GM23338 (cell line): ENCODE data around the gene CDC42BPA. TPM values are rescaled to one million over a fixed set of nuclear protein-coding genes. Genes with fewer than 3 reads are reported as not detected.

ENCODE experiments used
- ATAC-seq: fragments of 200-7000 bp; cut with Tn5 transposase; 3 replicates; pipeline ENCODE4 v1.9.1; 2020
- DNase-seq: peaks from one replicate; pipeline ENCODE4 v3.0.0-alpha.2; 2015; ENCODE audit warnings: low spot score
- H2AFZ ChIP-seq: fragments of 200-600 bp; sonication (generic); 2 replicates; pipeline ENCODE4 v1.8.0; 2016; ENCODE audit warnings: antibody characterized with exemption, mild to moderate bottlenecking, moderate library complexity
- H3F3A ChIP-seq: fragments of 200-600 bp; sonication (generic); replicated peaks from 2 replicates; pipeline ENCODE4 v1.8.0; 2017; ENCODE audit warnings: antibody characterized with exemption, mixed run types, low read depth
- H3K27ac ChIP-seq: fragments of 200-600 bp; sonication (generic); 2 replicates; pipeline ENCODE4 v1.6.1; 2016; ENCODE audit warnings: low read depth
- H3K27me3 ChIP-seq: fragments of 200-600 bp; sonication (generic); 2 replicates; pipeline ENCODE4 v1.8.0; 2016; ENCODE audit warnings: mild to moderate bottlenecking, mixed run types, moderate library complexity; ENCODE audit not compliant: insufficient read depth
- H3K36me3 ChIP-seq: fragments of 200-600 bp; sonication (generic); 2 replicates; pipeline ENCODE4 v1.8.0; 2016; ENCODE audit warnings: mild to moderate bottlenecking; ENCODE audit not compliant: insufficient read depth
- H3K4me1 ChIP-seq: fragments of 200-600 bp; sonication (generic); 2 replicates; pipeline ENCODE4 v1.8.0; 2016; ENCODE audit warnings: mild to moderate bottlenecking, moderate library complexity; ENCODE audit not compliant: insufficient read depth
- H3K4me2 ChIP-seq: fragments of 200-600 bp; sonication (generic); 2 replicates; pipeline ENCODE4 v1.7.1; 2017; ENCODE audit warnings: mixed run types
- H3K4me3 ChIP-seq: fragments of 200-600 bp; sonication (generic); 2 replicates; pipeline ENCODE4 v1.6.1; 2016; ENCODE audit warnings: mixed run types
- H3K79me2 ChIP-seq: fragments of 200-600 bp; sonication (generic); replicated peaks from 2 replicates; pipeline ENCODE4 v1.8.0; 2017; ENCODE audit warnings: mild to moderate bottlenecking; ENCODE audit not compliant: insufficient read depth
- H3K9me2 ChIP-seq: fragments of 200-600 bp; sonication (generic); 2 replicates; pipeline ENCODE4 v1.8.0; 2017; ENCODE audit not compliant: insufficient read depth
- H4K20me1 ChIP-seq: fragments of 200-600 bp; sonication (generic); replicated peaks from 2 replicates; pipeline ENCODE4 v1.8.0; 2017; ENCODE audit warnings: mild to moderate bottlenecking; ENCODE audit not compliant: insufficient read depth
- H3K27ac Mint-ChIP-seq: 2 replicates; pipeline ENCODE4 v1.8.0; 2020; ENCODE audit warnings: inconsistent platforms, mild to moderate bottlenecking, moderate library complexity, mixed read lengths
- H3K27me3 Mint-ChIP-seq: 3 replicates; pipeline ENCODE4 v1.8.0; 2022; ENCODE audit warnings: low read depth, mild to moderate bottlenecking, moderate library complexity, mixed read lengths, inconsistent platforms; ENCODE audit not compliant: insufficient read depth, poor library complexity
- H3K36me3 Mint-ChIP-seq: 3 replicates; pipeline ENCODE4 v1.8.0; 2021; ENCODE audit warnings: low read depth, mild to moderate bottlenecking, inconsistent platforms, moderate library complexity, mixed read lengths
- H3K4me1 Mint-ChIP-seq: 3 replicates; pipeline ENCODE4 v1.8.0; 2020; ENCODE audit warnings: mild to moderate bottlenecking, inconsistent platforms, mixed read lengths
- H3K4me3 Mint-ChIP-seq: 3 replicates; pipeline ENCODE4 v1.8.0; 2021; ENCODE audit warnings: moderate library complexity, mild to moderate bottlenecking, inconsistent platforms, mixed read lengths
- H3K9me3 Mint-ChIP-seq: 3 replicates; pipeline ENCODE4 v1.8.0; 2020; ENCODE audit warnings: moderate library complexity, mild to moderate bottlenecking, inconsistent platforms, mixed read lengths
- CREB1 ChIP-seq: fragments of 250-450 bp; sonication (Bioruptor Pico); IDR thresholded peaks from 2 replicates; pipeline ENCODE4 v1.5.0; 2020; ENCODE audit warnings: low read depth, mild to moderate bottlenecking, moderate library complexity
- CTCF ChIP-seq, 2 experiments: fragments of 200-600 bp in 1 of 2; sonication (generic) in 1 of 2; conservative IDR thresholded peaks; 2 replicates each; pipeline versions ENCODE4 v1.5.1 to v1.6.1; 2016 to 2017; ENCODE audit warnings: antibody characterized with exemption in 2 of 2, low read depth in 2 of 2, mild to moderate bottlenecking in 2 of 2, moderate library complexity in 1 of 2
- EZH2 ChIP-seq: fragments of 200-600 bp; sonication (generic); IDR thresholded peaks from one replicate; pipeline ENCODE4 v1.8.0; 2017; ENCODE audit warnings: antibody characterized with exemption, mild to moderate bottlenecking, low read depth; ENCODE audit not compliant: unreplicated experiment
- EZH2phosphoT487 ChIP-seq: fragments of 200-600 bp; sonication (generic); IDR thresholded peaks from one replicate; pipeline ENCODE4 v1.8.1; 2018; ENCODE audit warnings: antibody characterized with exemption; ENCODE audit not compliant: unreplicated experiment
- JUNB ChIP-seq: IDR thresholded peaks from one replicate; pipeline ENCODE4 v1.6.1; 2016; ENCODE audit warnings: antibody characterized with exemption; ENCODE audit not compliant: unreplicated experiment
- NANOG ChIP-seq: IDR thresholded peaks from 2 replicates; pipeline ENCODE4 v1.6.1; 2016; ENCODE audit warnings: antibody characterized with exemption, borderline replicate concordance
- POLR2AphosphoS5 ChIP-seq: IDR thresholded peaks from 2 replicates; pipeline ENCODE4 v1.6.1; 2016; ENCODE audit warnings: antibody characterized with exemption, low read depth
- STAT1 ChIP-seq: IDR thresholded peaks from one replicate; pipeline ENCODE4 v1.6.1; 2016; ENCODE audit warnings: antibody characterized with exemption; ENCODE audit not compliant: unreplicated experiment
- ZNF114 ChIP-seq: fragments of 250-450 bp; sonication (Bioruptor Pico); IDR thresholded peaks from 2 replicates; pipeline ENCODE4 v1.5.0; 2020; ENCODE audit warnings: mild to moderate bottlenecking, moderate library complexity
- ZNF331 ChIP-seq: fragments of 250-450 bp; sonication (Bioruptor Pico); IDR thresholded peaks from 2 replicates; pipeline ENCODE4 v1.5.0; 2020; ENCODE audit warnings: low read depth, mild to moderate bottlenecking, moderate library complexity
- ZNF462 ChIP-seq: fragments of 250-450 bp; sonication (Bioruptor Pico); IDR thresholded peaks from 2 replicates; pipeline ENCODE4 v1.5.0; 2020; ENCODE audit warnings: mild to moderate bottlenecking, moderate library complexity
- polyA plus RNA-seq: library from polyadenylated mRNA; unstranded; fragments of >200 nt; fragmentation: Nextera tagmentation; extraction: Ambion mirVana; gene quantifications from 2 replicates; pipeline ENCODE4 v1.2.1, GENCODE V29; 2016
- total RNA-seq: library from RNA; depleted of rRNA; stranded (reverse); fragments of >200 nt; shearing (Covaris generic); gene quantifications from 2 replicates; pipeline ENCODE4 v1.2.3, GENCODE V29; 2014
- TF ChIP-seq, protein P1 (sequence below): IDR thresholded peaks from 2 replicates; pipeline ENCODE4 v1.6.1; 2016; ENCODE audit warnings: antibody characterized with exemption
- TF ChIP-seq, protein P2 (sequence below): IDR thresholded peaks from one replicate; pipeline ENCODE4 v1.6.1; 2018; ENCODE audit warnings: antibody characterized with exemption; ENCODE audit not compliant: unreplicated experiment

The CDC42BPA gene
- total and polyA plus RNA-seq, 2 experiments from 2014 or later, result 17.7 to 40.1 TPM

DNA sequence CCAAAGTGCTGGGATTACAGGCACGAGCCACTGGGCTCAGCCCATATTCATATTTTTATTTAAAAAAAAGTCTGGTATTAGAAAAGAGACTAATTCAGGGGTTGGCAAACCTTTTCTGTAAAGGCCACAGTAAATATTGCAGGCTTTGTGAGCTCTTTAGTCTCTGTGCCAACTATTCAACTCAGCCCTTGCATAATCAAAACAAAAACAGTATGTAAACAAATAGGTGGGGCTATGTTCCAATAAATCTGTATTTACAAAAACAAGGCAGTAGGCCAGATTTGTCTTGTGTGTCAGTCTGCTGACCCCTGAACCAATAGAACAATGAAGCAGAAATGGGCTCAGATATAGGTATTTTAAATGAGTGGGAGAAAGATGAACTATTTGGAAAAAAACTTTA is 49.3 kb downstream of the CDC42BPA start:
- Mint-ChIP-seq H3K4me1 (peaks cover 9% of the 10 kb centered on the region; the same call in 2 of the 3 replicates), H3K27me3 (no peaks in the 10 kb centered on the region), H3K27ac (no peak overlapping the region), H3K9me3 (no peaks in the 10 kb centered on the region; the same call in 2 of the 3 replicates), H3K36me3 (no peaks in the 10 kb centered on the region), H3K4me3 (no peak overlapping the region)
- no peak overlapping the region for H3K4me2 ChIP-seq
- H3K4me1 ChIP-seq, result 0 out of 2 replicates have a peak, but pooled peaks cover 5% of the 10 kb centered on the region
- no peak overlapping the region for H3K4me3 ChIP-seq
- no peak overlapping the region for H2AFZ ChIP-seq
- ATAC-seq (no peak), DNase-seq (no peak)
- peaks cover 11% of the 10 kb centered on the region; the same call in 1 of the 2 replicates for H4K20me1 ChIP-seq
- H3K27me3 ChIP-seq, result no peaks in the 10 kb centered on the region
- H3F3A ChIP-seq, result no peaks in the 10 kb centered on the region
- H3K9me2 ChIP-seq, result no peaks in the 10 kb centered on the region
- no peak for TF ChIP-seq CTCF (conservative IDR thresholded peaks at IDR 0.05; ENCODE audit: low read depth in 2 of 2)
- TF ChIP-seq ZNF331 (CRISPR knock-in tag), result no peak
- TF ChIP-seq NANOG, result no peak
- TF ChIP-seq, protein P1, sequence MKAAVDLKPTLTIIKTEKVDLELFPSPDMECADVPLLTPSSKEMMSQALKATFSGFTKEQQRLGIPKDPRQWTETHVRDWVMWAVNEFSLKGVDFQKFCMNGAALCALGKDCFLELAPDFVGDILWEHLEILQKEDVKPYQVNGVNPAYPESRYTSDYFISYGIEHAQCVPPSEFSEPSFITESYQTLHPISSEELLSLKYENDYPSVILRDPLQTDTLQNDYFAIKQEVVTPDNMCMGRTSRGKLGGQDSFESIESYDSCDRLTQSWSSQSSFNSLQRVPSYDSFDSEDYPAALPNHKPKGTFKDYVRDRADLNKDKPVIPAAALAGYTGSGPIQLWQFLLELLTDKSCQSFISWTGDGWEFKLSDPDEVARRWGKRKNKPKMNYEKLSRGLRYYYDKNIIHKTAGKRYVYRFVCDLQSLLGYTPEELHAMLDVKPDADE, result no peak
- TF ChIP-seq ZNF114 (CRISPR knock-in tag), result no peak
- TF ChIP-seq EZH2phosphoT487, result no peak
- TF ChIP-seq STAT1, result no peak
- TF ChIP-seq EZH2, result no peak
- no peak for TF ChIP-seq CREB1 (CRISPR knock-in tag)
- TF ChIP-seq, protein P2, sequence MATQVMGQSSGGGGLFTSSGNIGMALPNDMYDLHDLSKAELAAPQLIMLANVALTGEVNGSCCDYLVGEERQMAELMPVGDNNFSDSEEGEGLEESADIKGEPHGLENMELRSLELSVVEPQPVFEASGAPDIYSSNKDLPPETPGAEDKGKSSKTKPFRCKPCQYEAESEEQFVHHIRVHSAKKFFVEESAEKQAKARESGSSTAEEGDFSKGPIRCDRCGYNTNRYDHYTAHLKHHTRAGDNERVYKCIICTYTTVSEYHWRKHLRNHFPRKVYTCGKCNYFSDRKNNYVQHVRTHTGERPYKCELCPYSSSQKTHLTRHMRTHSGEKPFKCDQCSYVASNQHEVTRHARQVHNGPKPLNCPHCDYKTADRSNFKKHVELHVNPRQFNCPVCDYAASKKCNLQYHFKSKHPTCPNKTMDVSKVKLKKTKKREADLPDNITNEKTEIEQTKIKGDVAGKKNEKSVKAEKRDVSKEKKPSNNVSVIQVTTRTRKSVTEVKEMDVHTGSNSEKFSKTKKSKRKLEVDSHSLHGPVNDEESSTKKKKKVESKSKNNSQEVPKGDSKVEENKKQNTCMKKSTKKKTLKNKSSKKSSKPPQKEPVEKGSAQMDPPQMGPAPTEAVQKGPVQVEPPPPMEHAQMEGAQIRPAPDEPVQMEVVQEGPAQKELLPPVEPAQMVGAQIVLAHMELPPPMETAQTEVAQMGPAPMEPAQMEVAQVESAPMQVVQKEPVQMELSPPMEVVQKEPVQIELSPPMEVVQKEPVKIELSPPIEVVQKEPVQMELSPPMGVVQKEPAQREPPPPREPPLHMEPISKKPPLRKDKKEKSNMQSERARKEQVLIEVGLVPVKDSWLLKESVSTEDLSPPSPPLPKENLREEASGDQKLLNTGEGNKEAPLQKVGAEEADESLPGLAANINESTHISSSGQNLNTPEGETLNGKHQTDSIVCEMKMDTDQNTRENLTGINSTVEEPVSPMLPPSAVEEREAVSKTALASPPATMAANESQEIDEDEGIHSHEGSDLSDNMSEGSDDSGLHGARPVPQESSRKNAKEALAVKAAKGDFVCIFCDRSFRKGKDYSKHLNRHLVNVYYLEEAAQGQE, result no peak
- no peak for TF ChIP-seq JUNB
- no peak for TF ChIP-seq POLR2AphosphoS5
- TF ChIP-seq ZNF462 (CRISPR knock-in tag), result no peak
- peaks cover 93% of the 10 kb centered on the region for H3K79me2 ChIP-seq
- no peak overlapping the region for H3K27ac ChIP-seq
- no peaks in the 10 kb centered on the region for H3K36me3 ChIP-seq
